ENCODE data around the gene IGF2R.
A peak's percentile ranks its signal among the peaks of the same experiment; 100 is the strongest.

IGF2R gene

DNA sequence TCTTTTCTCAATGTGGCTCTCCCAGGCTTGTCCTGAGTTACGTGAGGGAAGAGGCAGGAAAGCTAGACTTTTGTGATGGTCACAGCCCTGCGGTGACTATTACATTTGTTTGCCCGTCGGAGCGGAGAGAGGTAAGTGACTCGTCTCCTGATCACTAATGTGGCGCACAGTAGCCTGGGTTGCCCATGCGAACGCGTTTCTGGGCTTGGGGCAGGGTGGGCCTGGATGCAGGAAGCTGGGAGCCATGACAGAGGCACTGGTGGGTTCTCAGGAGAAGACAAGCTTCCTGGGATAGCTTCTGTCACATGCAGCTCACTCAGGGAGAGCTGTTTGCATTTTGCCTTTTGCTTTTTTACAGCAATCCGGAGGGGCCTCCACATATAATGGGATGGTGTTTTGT, 60.6 kb downstream of the IGF2R start:
- in situ Hi-C loops (cut with HindIII; ENCODE audit: low sequenced_read_pairs), result no loop called here
- no peak overlapping the region for H3K4me3 ChIP-seq (ENCODE audit: low read depth, low read length)
- TF ChIP-seq, protein P1, sequence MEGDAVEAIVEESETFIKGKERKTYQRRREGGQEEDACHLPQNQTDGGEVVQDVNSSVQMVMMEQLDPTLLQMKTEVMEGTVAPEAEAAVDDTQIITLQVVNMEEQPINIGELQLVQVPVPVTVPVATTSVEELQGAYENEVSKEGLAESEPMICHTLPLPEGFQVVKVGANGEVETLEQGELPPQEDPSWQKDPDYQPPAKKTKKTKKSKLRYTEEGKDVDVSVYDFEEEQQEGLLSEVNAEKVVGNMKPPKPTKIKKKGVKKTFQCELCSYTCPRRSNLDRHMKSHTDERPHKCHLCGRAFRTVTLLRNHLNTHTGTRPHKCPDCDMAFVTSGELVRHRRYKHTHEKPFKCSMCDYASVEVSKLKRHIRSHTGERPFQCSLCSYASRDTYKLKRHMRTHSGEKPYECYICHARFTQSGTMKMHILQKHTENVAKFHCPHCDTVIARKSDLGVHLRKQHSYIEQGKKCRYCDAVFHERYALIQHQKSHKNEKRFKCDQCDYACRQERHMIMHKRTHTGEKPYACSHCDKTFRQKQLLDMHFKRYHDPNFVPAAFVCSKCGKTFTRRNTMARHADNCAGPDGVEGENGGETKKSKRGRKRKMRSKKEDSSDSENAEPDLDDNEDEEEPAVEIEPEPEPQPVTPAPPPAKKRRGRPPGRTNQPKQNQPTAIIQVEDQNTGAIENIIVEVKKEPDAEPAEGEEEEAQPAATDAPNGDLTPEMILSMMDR (IDR thresholded peaks at IDR 0.05; ENCODE audit: low read depth, low read length), result no peak
- DNase-seq (ENCODE audit: low read depth, low spot score), result no peak

DNA sequence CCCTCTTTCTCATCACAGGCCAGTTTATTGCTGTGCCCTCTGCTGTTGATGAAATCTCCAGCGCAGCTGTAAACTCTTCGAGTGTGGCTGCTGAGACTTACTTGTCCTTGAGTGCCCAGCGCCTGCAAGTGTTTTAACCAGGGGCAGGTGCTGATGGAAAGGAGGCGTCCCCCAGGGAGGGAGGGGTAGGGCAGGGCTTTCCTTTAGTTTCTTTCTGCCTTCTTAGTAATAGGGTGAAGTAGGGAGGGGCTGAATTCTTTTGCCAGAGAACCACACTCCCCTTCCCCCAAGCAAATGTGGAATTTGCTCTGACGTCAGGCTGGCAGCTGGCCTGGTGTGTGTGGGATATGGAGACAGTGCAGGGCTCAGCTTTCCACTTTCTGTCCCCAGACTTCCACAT, 61.2 kb downstream of the IGF2R start:
- H3K4me3 ChIP-seq (ENCODE audit: low read depth, low read length), result no peak overlapping the region
- TF ChIP-seq, protein P1 (IDR thresholded peaks at IDR 0.05; ENCODE audit: low read depth, low read length), result peak; percentile 11
- in situ Hi-C loops (cut with HindIII; ENCODE audit: low sequenced_read_pairs), result no loop called here
- DNase-seq (ENCODE audit: low read depth, low spot score), result peak; percentile 97

DNA sequence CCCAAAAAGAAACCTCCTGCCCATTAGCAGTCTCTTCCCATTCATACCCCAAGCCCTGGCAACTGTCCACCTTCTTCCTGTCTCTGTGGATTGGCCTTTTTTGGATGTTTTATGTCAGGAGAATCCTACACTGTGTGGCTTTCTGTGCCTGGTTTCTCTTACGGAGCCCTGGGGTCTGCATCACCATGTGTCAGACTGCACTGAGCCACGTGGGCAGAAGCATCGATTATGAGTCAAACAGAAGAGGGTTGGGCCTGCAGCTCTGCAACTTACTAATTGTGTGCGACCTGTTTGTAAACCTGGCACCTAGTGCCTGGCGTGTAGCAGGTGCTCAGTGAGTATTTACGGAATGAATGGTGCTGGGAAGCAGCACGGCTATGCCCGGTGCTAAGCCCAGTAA, 62.6 kb downstream of the IGF2R start:
- in situ Hi-C loops (cut with HindIII; ENCODE audit: low sequenced_read_pairs), result no loop called here
- DNase-seq (ENCODE audit: low read depth, low spot score), result peak; percentile 52
- TF ChIP-seq, protein P1 (IDR thresholded peaks at IDR 0.05; ENCODE audit: low read depth, low read length), result no peak
- no peak overlapping the region for H3K4me3 ChIP-seq (ENCODE audit: low read depth, low read length)

DNA sequence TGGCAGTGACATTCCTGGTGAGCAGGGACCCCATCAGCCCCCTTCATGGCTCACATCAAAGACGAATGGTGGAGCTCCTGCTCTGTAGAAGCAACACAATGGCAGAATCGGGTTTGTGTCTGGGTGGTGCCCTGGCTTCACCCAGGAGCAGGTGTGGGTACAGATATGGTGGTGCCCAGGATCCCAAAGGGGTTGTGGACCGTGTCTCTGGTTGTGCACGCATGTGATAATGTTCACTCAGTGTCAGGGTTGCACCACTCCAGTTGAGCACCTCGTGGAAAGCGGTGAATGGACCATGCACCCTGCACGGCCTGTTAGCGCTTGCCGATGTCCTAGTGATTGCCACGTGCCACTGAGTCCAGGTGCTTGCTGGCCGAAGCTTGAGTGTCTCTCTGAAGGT, 63.0 kb downstream of the IGF2R start:
- DNase-seq (ENCODE audit: low read depth, low spot score), result no peak
- TF ChIP-seq, protein P1 (IDR thresholded peaks at IDR 0.05; ENCODE audit: low read depth, low read length), result no peak
- no peak overlapping the region for H3K4me3 ChIP-seq (ENCODE audit: low read depth, low read length)
- in situ Hi-C loops (cut with HindIII; ENCODE audit: low sequenced_read_pairs), result no loop called here

DNA sequence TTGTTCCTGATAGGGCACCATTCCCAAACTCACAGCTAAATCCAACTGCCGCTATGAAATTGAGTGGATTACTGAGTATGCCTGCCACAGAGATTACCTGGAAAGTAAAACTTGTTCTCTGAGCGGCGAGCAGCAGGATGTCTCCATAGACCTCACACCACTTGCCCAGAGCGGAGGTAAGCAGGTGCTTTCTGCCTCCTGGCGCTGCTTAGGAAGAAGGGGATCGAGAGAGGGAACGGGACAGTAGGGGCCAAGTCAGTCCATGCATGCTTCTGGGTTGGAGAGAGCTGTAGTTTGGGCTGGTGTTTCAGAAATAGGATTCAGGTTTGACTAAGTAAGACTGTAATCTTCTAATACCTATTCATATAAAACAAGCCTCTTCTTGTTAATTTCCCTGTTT, 63.7 kb downstream of the IGF2R start:
- H3K4me3 ChIP-seq (ENCODE audit: low read depth, low read length), result no peak overlapping the region
- in situ Hi-C loops (cut with HindIII; ENCODE audit: low sequenced_read_pairs), result no loop called here
- TF ChIP-seq, protein P1 (IDR thresholded peaks at IDR 0.05; ENCODE audit: low read depth, low read length), result no peak
- DNase-seq (ENCODE audit: low read depth, low spot score), result no peak

DNA sequence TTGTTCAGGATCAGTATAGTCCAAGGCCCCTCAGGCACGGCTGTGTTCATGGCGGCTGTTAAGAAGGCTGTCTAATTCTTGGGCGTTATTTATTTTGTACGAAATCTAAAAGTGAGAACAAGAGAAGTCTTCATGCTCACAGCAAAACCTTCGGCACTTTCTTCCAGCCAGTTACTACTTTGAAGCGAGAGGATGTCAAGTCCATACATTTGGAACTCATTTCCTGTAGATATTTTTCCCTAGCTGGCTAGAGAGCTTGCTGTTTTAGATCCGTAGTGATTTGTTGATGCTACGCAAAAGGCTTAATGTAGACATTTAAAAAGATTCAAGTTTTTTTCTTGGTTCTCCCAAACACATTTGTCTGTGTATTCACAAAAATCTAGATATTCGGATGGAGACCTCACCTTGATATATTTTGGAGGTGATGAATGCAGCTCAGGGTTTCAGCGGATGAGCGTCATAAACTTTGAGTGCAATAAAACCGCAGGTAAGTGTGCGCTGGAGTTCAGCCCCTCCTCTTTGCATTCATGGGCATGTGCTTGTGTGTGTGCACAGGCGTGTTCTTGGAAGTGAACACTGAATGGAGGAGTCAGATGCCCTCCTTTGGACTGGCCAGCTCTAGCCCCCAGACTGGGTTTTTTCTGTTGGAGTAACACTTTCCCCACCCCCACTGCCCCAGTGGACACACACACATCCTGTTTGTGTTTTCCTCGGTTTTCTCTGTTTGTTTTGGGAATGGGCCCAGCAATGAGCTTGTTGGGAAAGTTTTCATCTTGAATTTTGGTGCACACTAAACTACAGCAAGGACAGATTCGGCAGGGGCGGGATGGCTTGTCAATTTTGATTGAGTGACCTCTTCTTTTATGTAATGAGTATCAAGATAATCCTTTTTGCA, 65.4 kb downstream of the IGF2R start:
- in situ Hi-C loops (cut with HindIII; ENCODE audit: low sequenced_read_pairs), result no loop called here
- no peak for DNase-seq (ENCODE audit: low read depth, low spot score)
- TF ChIP-seq, protein P1 (IDR thresholded peaks at IDR 0.05; ENCODE audit: low read depth, low read length), result no peak
- no peak overlapping the region for H3K4me3 ChIP-seq (ENCODE audit: low read depth, low read length)

All from astrocyte of the spinal cord (primary cell).